ENCODE results near the gene DPP6. TPM values are rescaled to one million over a fixed set of nuclear protein-coding genes. Genes with fewer than 3 reads are reported as not detected.

The DPP6 gene
- total and polyA plus RNA-seq, 11 donors = 0.05 to 2.9 (median 0.11) TPM; not detected in 3

DNA sequence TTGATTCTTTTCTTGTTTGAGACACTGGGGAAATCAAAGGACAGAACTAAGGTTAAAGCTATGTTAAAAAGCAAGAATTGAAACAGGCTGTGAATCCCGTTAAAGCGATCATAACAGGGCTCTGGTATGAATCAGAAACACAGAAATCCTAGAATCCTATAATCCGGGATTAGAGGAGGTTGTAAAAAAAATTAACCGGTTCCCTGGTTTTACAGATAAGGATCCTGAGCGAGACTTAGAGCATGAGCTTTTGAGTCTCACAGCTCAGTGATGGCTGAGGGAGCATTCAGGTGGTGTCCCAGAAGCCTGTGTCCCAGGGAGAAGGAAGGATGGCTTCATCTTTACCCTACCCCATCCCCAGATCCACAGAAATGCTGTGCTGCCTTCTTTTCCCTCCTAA, 489.4 kb downstream of the DPP6 start:
- Histone ChIP-seq H3K4me1 (no peaks in the 10 kb centered on the region), H3K36me3 (no peaks in the 10 kb centered on the region), H3K4me3 (no peak overlapping the region), H3K27ac (no peak overlapping the region), H3K27me3 (no peaks in the 10 kb centered on the region), H3K9me3 (no peaks in the 10 kb centered on the region)
- 69 to 80% (median 75%) methylated on average over 5 of the region's 5 CpGs for WGBS, 4 donors
- no peak for TF ChIP-seq POLR2A (IDR thresholded peaks at IDR 0.05)
- no peak for TF ChIP-seq CTCF (IDR thresholded peaks at IDR 0.05)
- intact Hi-C loops (cut with DNase I) = no loop called here
- DNase-seq = no peak
- no peak for ATAC-seq

GRCh38 chr7:154546946-154547587, 494.9 kb downstream of the DPP6 start:
- peaks cover 0 to 5% (median 0%) of the 10 kb centered on the region in 12 donors for H3K9me3 ChIP-seq
- intact Hi-C loops (cut with DNase I) = no loop called here
- no peaks in the 10 kb centered on the region for H3K27me3 ChIP-seq
- TF ChIP-seq CTCF (IDR thresholded peaks at IDR 0.05) (no peak), POLR2A (IDR thresholded peaks at IDR 0.05) (no peak)
- DNase-seq (no peak), ATAC-seq (no peak)
- H3K36me3 ChIP-seq = no peaks in the 10 kb centered on the region
- H3K27ac ChIP-seq = no peak overlapping the region
- H3K4me3 ChIP-seq = no peak overlapping the region
- 52 to 65% (median 57%) methylated on average over 9 of the region's 9 CpGs for whole genome bisulfite sequencing, 4 donors
- no peaks in the 10 kb centered on the region for H3K4me1 ChIP-seq

DNA sequence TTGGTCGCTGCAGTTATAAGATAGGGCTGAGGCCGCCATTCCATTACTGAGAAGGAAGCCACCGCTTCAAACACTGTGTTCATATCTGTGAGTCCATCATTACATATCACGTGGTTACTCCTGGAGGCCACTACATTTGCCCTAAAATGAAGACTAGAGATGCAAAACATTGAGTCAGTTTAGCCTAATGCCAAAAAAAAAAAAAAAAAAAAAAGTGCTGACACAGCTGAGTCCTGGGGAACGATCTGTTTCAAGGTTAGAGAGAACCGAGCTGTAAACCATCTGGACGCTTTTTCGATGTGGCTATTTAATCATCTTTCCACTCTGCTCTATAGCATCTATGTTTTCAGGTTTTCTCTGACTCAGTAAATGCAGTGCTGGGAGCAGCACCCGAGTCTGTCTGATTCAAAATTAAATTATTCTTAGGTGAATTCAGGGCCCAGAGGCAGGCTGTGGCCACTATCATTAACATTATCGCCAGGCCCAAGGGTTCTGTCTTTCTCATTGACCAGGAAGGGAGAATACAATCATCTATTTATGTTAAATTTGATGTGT, 501.6 kb downstream of the DPP6 start:
- TF ChIP-seq CTCF (IDR thresholded peaks at IDR 0.05) = no peak
- no peak for TF ChIP-seq POLR2A (IDR thresholded peaks at IDR 0.05)
- 68 to 81% (median 80%) methylated on average over 10 of the region's 10 CpGs for WGBS, 4 donors
- Histone ChIP-seq H3K27me3 (no peaks in the 10 kb centered on the region), H3K4me3 (no peak overlapping the region), H3K4me1 (no peaks in the 10 kb centered on the region), H3K9me3 (peaks cover 0 to 7% (median 0%) of the 10 kb centered on the region in 12 donors), H3K36me3 (no peaks in the 10 kb centered on the region), H3K27ac (no peak overlapping the region)
- intact Hi-C loops (cut with DNase I) = no loop called here
- ATAC-seq (no peak), DNase-seq (no peak)

DNA sequence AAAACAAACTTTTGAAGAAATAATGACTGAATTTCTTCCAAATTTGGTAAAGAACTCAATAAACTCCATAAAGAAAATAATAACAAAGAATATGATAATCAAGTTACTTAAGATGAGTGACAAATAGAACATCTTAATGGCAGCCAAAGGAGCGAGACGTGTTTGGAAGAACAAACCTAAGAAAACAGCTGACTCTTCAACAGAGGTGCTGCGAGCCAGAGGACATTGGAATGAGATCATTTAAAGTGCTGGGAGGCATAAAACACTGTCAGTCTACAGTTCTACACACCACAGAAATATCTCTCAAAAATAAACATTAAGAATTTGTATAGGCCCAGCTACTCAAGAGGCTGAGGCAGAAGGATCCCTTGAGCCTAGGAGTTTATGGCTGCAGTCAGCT, 507.3 kb downstream of the DPP6 start:
- ATAC-seq = no peak
- no peak overlapping the region for H3K27ac ChIP-seq
- 76 to 79% (median 78%) methylated on average over 3 of the region's 3 CpGs for WGBS, 4 donors
- no peak for TF ChIP-seq CTCF (IDR thresholded peaks at IDR 0.05)
- TF ChIP-seq POLR2A (IDR thresholded peaks at IDR 0.05) = no peak
- no peaks in the 10 kb centered on the region for H3K36me3 ChIP-seq
- intact Hi-C loops (cut with DNase I) = no loop called here
- peaks cover 0 to 9% (median 0%) of the 10 kb centered on the region in 12 donors for H3K9me3 ChIP-seq
- peaks cover 0 to 3% (median 0%) of the 10 kb centered on the region in 9 donors for H3K27me3 ChIP-seq
- H3K4me3 ChIP-seq = no peak overlapping the region
- no peak for DNase-seq
- H3K4me1 ChIP-seq = no peaks in the 10 kb centered on the region

Data from heart left ventricle (tissue), 16 donors.